ENCODE measurements around the gene RESP18. TPM values are rescaled to one million over a fixed set of nuclear protein-coding genes. Genes with fewer than 3 reads are reported as not detected.

The RESP18 gene
- total RNA-seq, 2 experiments from 2014 or later, result not detected

DNA sequence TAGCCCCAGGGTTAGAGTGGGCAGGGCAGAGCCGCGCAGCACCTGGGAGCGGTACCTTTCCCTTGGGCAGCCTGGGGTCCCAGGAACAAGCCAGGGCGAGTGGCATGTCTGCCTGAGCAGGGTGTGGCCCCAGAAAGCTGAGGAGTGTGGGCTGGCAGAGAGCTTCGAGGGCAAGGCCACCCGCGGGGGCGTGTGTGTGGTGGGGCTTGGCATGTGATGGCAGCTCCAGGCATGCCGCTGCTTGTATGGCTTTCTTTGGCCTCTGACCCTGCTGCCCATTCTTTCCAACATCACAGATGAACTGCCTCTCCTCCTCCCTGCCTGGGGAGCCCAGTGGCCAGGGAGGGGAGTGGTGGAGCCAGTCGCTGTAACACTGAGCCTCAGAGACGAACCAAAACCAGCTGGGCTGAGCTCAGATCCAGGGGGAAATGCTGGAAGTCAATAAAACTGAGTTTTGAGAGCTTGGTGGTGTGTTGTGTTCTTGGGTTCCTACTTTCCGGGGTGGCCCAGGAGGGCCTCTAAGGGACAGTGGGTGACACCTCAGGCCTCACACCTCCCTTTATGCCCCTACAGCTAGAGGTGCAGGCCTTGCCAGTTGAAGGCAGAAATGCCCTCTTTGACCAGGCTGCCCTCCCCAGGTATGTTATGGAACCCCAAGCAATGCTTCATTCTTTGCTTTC is 46.0 kb downstream of the RESP18 start:
- Mint-ChIP-seq H3K27ac (no peak overlapping the region), H3K36me3 (ENCODE audit: low read depth) (peaks cover 20% of the 10 kb centered on the region), H3K9me3 (no peaks in the 10 kb centered on the region), H3K4me1 (peaks cover 5% of the 10 kb centered on the region), H3K27me3 (no peaks in the 10 kb centered on the region), H3K4me3 (no peak overlapping the region)
- POLR2A ChIA-PET, result interaction anchor here (1.6 kb wide), 1 partner anchor 32 kb away, joined by 7 read pairs; the partner anchor contains the start of gene TUBA4A
- no peak for DNase-seq
- CTCF ChIA-PET, result interaction anchor here (1.2 to 2.2 kb wide), 4 partner anchors 9 to 12 kb away, joined by 3 to 13 read pairs (median 8); no protein-coding TSS in a partner anchor

DNA sequence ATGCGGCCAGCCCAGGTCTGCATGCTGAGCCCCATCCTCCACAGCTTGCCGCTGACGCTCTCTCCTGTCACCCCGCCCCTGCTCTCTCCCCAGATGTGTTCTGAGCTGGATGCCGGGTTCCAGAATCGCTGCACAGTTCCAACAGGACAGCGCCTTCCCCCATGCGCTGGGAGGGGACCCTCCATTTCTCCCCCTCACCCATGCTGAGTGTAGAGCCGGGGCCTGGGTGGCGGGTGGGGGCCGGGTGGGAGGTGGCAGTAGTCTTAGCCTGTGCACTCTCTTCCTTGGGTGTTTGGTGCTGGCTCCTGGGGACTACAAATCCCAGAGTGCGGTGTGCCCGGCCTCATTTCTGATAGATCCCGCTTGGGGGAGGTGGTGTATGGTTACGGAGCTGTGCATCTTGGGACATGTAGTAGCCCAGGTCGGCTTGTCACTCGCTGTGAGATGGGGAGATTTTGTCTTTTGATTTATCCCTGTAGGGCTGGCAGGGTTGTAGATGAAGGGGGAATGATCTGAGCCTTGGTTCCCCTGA is 46.6 kb downstream of the RESP18 start:
- no peak overlapping the region for H3K4me3 Mint-ChIP-seq
- H3K27ac Mint-ChIP-seq, result no peak overlapping the region
- CTCF ChIA-PET, result interaction anchor here (1.2 to 2.2 kb wide), 4 partner anchors 9 to 13 kb away, joined by 3 to 13 read pairs (median 8); no protein-coding TSS in a partner anchor
- POLR2A ChIA-PET, result interaction anchor here (1.6 kb wide), 1 partner anchor 32 kb away, joined by 7 read pairs; the partner anchor contains the start of gene TUBA4A
- DNase-seq, result no peak
- H3K9me3 Mint-ChIP-seq, result no peaks in the 10 kb centered on the region
- peaks cover 11% of the 10 kb centered on the region for H3K4me1 Mint-ChIP-seq
- peaks cover 26% of the 10 kb centered on the region for H3K36me3 Mint-ChIP-seq (ENCODE audit: low read depth)
- no peaks in the 10 kb centered on the region for H3K27me3 Mint-ChIP-seq

DNA sequence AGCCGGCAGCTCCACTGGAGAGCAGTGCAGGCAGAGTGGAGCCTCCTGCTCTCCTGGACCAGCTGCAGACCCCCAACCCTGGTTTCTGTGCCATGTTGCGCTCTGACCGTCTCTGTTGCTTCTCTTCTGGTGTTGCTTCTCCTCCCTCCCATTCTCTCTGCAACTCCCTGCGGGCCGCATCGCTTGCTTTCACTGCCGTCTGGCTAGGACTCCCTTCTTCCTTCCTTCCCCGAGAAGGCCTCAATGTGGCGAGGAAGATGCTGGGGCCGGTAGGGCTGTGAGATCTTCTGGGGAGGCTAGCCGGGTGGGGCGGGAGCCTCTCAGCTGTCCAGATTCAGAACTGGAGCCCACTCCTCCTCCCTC is 47.2 kb downstream of the RESP18 start:
- Mint-ChIP-seq H3K9me3 (no peaks in the 10 kb centered on the region), H3K4me3 (no peak overlapping the region), H3K27ac (no peak overlapping the region), H3K4me1 (peaks cover 15% of the 10 kb centered on the region), H3K27me3 (no peaks in the 10 kb centered on the region), H3K36me3 (ENCODE audit: low read depth) (peaks cover 27% of the 10 kb centered on the region)
- ChIA-PET CTCF (interaction anchor here (11.9 kb wide), 1 partner anchor 7 kb away, joined by 206 read pairs; no protein-coding TSS in a partner anchor), POLR2A (no interaction called here)
- DNase-seq, result no peak

DNA sequence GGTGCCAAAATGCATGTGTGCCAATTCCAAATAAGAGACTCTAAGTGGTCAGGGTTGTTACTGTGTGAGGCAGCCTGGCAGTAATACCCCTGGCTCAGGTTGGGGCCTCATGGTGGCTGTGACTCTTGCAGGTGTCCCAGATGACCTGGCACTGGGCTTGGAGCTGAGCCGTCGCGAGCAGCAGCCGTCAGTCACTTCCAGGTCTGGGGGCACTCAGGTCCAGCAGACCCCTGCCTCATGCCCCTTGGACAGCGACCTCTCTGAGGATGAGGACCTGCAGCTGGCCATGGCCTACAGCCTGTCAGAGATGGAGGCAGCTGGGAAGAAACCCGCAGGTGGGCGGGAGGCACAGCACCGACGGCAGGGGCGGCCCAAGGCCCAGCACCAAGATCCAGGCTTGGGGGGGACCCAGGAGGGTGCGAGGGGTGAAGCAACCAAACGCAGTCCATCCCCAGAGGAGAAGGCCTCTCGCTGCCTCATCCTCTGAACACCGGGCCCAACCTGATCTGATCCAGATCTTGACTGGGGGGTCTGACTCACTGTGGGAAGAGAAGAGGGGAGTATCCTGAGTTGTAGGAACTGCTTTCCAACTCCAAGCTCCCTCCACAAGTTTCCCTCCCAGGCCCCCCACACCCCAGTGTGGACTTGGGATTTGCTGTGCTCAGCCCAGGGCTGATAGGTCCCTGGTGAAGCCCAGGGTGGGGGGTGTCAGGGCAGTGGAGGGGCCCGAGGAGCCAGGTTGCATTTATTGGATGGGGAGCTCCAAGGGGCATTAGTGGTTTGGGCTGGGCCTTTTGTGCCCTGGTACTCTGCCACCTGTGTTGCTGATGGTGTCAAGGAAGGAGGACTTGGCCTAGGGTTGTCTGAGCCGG is 47.8 kb downstream of the RESP18 start:
- CTCF ChIA-PET, result interaction anchor here (11.9 kb wide), 1 partner anchor 8 kb away, joined by 206 read pairs; no protein-coding TSS in a partner anchor
- POLR2A ChIA-PET, result interaction anchor here (1.0 to 7.7 kb wide), 2 partner anchors 8 to 56 kb away, joined by 4 to 69 read pairs; partner anchors contain the start of genes ANKZF1 and ATG9A
- H3K4me3 Mint-ChIP-seq, result no peak overlapping the region
- DNase-seq, result no peak
- H3K36me3 Mint-ChIP-seq (ENCODE audit: low read depth), result peaks cover 33% of the 10 kb centered on the region
- H3K4me1 Mint-ChIP-seq, result peaks cover 21% of the 10 kb centered on the region
- no peak overlapping the region for H3K27ac Mint-ChIP-seq
- no peaks in the 10 kb centered on the region for H3K9me3 Mint-ChIP-seq
- H3K27me3 Mint-ChIP-seq, result no peaks in the 10 kb centered on the region

DNA sequence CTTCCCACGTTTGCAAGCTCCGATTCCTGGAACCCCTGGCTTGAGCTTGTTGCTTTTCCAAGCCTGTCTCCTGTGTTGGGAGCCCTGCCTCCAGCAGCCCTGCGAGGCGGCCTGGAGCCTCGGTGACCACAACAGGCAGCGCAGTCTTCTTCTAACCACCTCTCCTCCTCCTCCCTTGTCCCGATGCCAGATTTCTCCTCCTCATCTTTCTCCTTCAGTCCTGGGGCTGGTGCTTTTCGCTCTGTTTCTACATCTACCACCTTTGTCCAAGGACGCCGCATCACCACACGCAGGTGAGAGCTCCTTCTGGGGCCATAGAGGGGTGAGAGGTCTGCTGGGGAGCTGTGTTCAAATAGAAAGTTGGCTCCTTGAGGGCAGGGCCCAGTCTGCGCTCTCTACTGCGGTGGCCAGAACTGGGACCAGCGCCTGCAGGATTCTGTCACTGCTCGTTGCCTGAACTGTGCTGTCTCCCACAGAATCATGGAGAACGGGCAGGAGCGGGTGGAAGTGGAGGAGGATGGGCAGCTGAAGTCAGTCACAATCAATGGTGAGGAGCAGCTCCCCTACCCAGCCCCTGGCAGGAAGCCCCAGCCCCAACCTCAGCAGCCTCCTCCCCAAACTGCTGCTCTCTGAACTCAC is 49.5 kb downstream of the RESP18 start:
- POLR2A ChIA-PET, result interaction anchor here (1.4 to 8.1 kb wide), 3 partner anchors 10 to 54 kb away, joined by 3 to 131 read pairs (median 69); partner anchors contain the start of genes ATG9A, TUBA4A and TUBA4B
- no peak overlapping the region for H3K4me3 Mint-ChIP-seq
- DNase-seq, result no peak
- peaks cover 33% of the 10 kb centered on the region for H3K4me1 Mint-ChIP-seq
- CTCF ChIA-PET, result interaction anchor here (0.6 to 11.9 kb wide), 4 partner anchors 10 to 125 kb away, joined by 4 to 206 read pairs (median 18); partner anchors contain the start of gene NHEJ1
- no peaks in the 10 kb centered on the region for H3K27me3 Mint-ChIP-seq
- peak overlapping the region; percentile 16 for H3K27ac Mint-ChIP-seq
- H3K36me3 Mint-ChIP-seq (ENCODE audit: low read depth), result peaks cover 34% of the 10 kb centered on the region
- H3K9me3 Mint-ChIP-seq, result no peaks in the 10 kb centered on the region

DNA sequence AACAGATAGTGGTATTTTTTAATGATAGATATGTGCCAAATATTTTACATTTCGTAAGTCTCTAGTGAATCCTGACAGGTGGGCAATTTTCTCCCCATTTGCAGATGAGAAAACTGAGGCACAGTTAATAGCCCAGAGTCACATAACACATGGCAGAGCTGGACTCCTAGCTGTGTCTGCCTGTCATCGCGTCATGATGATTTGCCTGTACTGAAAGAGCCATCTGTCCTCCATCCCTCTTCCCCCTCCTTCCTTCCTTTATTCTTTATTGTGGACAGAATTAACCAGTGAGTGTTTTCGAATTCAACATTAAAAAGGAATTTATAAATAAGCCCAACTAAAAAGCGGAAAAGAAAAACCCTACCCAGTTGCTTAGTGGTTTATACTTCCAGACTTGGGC is 50.2 kb downstream of the RESP18 start:
- CTCF ChIA-PET, result interaction anchor here (1.0 to 11.9 kb wide), 3 partner anchors 10 to 124 kb away, joined by 4 to 206 read pairs (median 33); partner anchors contain the start of gene NHEJ1
- DNase-seq, result no peak
- Mint-ChIP-seq H3K4me3 (no peak overlapping the region), H3K9me3 (no peaks in the 10 kb centered on the region), H3K27ac (no peak overlapping the region), H3K27me3 (no peaks in the 10 kb centered on the region), H3K4me1 (peaks cover 40% of the 10 kb centered on the region), H3K36me3 (ENCODE audit: low read depth) (peaks cover 34% of the 10 kb centered on the region)
- POLR2A ChIA-PET, result interaction anchor here (1.1 to 8.1 kb wide), 4 partner anchors 11 to 76 kb away, joined by 3 to 131 read pairs (median 36); partner anchors contain the start of genes ATG9A, TUBA4A, TUBA4B and ZFAND2B

DNA sequence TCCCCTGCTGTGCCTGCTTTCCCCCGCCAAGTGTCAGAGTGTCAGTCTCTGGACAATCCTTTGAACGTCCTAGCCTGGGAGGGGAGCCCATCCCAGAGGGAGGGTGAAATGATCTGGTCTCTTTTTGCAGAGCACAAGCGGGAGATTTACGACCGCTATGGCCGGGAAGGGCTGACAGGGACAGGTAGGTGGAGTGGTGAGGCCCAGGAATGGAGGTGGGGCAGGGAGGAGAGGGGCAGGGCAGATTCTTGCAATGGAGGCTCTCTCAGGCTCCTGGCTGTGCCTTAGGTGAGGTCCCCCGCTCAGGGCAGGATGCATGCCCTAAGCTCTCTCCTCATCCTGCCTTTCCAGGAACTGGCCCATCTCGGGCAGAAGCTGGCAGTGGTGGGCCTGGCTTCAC is 51.0 kb downstream of the RESP18 start:
- Mint-ChIP-seq H3K27ac (no peak overlapping the region), H3K4me1 (peaks cover 42% of the 10 kb centered on the region), H3K36me3 (ENCODE audit: low read depth) (peaks cover 34% of the 10 kb centered on the region), H3K27me3 (no peaks in the 10 kb centered on the region), H3K4me3 (no peak overlapping the region), H3K9me3 (no peaks in the 10 kb centered on the region)
- ChIA-PET CTCF (interaction anchor here (3.7 to 11.9 kb wide), 3 partner anchors 11 to 123 kb away, joined by 30 to 206 read pairs (median 33); partner anchors contain the start of genes NHEJ1 and TUBA4A), POLR2A (interaction anchor here (0.8 to 8.1 kb wide), 5 partner anchors 12 to 75 kb away, joined by 3 to 131 read pairs (median 5); partner anchors contain the start of genes ANKZF1, ATG9A, GLB1L and STK16)
- DNase-seq, result no peak

DNA sequence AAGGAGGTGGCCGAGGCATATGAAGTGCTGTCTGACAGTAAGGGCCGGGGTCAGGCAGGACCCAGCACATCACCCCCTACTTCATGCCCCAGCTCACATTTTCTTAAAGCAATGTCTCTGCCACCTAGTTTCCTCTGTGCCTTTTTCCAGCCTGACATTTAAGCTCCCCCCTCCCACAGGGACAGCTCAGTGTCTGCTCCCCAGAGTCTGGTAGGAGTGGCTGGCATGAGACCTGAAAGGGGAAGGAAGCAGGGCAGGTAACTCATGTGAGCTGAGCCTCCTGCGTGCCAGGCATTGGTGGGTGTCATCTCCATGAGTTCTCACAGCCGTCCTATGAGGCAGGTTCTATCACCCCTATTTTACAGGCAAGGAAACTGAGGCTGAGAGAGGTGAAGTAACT is 51.9 kb downstream of the RESP18 start:
- Mint-ChIP-seq H3K4me3 (peak overlapping the region; percentile 87), H3K9me3 (no peaks in the 10 kb centered on the region), H3K36me3 (ENCODE audit: low read depth) (peaks cover 30% of the 10 kb centered on the region), H3K4me1 (peaks cover 42% of the 10 kb centered on the region), H3K27ac (peak overlapping the region; percentile 92), H3K27me3 (no peaks in the 10 kb centered on the region)
- POLR2A ChIA-PET, result interaction anchor here (1.5 to 8.1 kb wide), 3 partner anchors 12 to 51 kb away, joined by 5 to 131 read pairs (median 69); partner anchors contain the start of genes ANKZF1, ATG9A, TUBA4A and TUBA4B
- CTCF ChIA-PET, result interaction anchor here (0.7 to 11.9 kb wide), 6 partner anchors 12 to 122 kb away, joined by 3 to 206 read pairs (median 17); partner anchors contain the start of genes DNPEP, NHEJ1, TUBA4A and ZFAND2B
- no peak for DNase-seq

DNA sequence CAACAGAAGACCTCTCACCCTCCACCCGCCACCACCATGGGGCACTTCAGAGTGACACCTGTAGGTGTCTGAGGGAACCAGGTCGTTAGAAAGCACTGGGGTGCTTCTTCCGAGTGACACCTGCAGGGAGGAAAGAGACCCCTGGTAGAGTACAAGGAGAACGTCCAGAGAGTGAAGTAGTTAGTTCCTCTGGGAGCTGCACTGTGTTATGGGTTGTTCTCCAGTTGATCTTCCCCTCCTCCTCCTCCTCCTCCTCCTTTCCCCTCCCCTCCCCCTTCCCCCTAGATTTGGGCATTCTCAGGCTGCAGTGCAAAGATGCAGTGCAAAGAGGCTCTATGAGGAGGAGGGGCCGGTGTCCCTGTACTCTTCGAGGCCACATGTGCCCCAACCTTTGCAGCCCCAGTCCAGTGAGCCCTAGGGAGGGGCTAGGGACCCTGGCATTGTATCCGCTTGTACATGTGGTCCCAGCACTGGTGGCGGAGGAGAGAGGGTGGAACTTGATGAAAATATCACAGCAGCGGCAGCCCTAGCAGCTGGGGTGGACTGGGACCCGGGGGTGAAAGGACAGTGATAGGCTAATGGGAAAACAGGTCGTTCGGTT is 52.5 kb downstream of the RESP18 start:
- POLR2A ChIA-PET, result interaction anchor here (0.7 to 8.1 kb wide), 14 partner anchors 8 to 121 kb away, joined by 3 to 131 read pairs (median 14); partner anchors contain the start of genes ABCB6, ANKZF1, ATG9A and CNPPD1
- Mint-ChIP-seq H3K27ac (peak overlapping the region; percentile 92), H3K4me1 (peaks cover 42% of the 10 kb centered on the region), H3K27me3 (no peaks in the 10 kb centered on the region), H3K4me3 (peak overlapping the region; percentile 87), H3K36me3 (ENCODE audit: low read depth) (peaks cover 30% of the 10 kb centered on the region), H3K9me3 (no peaks in the 10 kb centered on the region)
- DNase-seq, result no peak
- CTCF ChIA-PET, result interaction anchor here (0.7 to 11.9 kb wide), 9 partner anchors 13 to 122 kb away, joined by 3 to 206 read pairs (median 4); partner anchors contain the start of genes ANKZF1, ATG9A, DNPEP and NHEJ1

DNA sequence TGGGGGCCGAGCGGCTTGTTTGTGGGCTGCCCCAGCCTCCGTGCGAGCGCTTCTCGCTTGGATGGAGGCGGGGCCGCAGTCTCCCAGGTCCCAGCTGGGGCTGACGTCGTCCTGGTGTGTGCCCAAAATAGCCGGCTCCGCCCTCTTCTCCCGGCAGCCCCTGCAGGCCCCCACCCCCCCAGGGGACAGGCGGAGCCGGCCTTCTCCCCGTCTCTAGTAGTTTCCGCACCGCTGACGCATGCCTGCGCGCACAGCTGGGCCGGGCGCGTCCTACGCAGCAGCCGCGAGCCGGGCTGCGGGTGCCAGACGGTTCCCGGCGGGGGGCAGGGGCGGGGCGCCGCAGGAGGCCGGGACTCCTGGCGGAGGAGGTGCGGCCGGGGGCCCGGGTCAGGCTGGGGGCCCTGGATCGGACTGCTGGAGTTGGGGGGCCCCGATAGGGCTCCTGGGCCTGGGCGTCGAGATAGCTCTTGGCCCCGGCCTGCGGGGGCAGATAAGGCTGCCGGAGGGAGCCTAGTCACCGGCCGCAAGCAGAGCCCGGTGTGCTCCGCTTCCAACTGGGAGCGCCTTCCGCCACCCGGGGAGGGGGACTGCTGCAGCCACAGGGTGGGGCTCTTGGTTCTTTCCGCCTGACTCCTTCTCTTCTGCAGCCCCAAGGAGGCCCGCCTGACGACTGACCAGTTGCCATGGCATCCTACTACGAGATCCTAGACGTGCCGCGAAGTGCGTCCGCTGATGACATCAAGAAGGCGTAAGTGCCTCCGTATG is 53.2 kb downstream of the RESP18 start, which contains the start of gene DNAJB2:
DNAJB2 (plus strand) TSS at position 216 of the 765 bp plus-strand sequence; CDS start at position 684, 468 bp downstream.
- Mint-ChIP-seq H3K27me3 (peaks cover 2% of the 10 kb centered on the region), H3K9me3 (no peaks in the 10 kb centered on the region), H3K4me1 (peaks cover 42% of the 10 kb centered on the region), H3K4me3 (peak within 1 kb of the TSS; percentile 87), H3K36me3 (ENCODE audit: low read depth) (peaks cover 30% of the 10 kb centered on the region), H3K27ac (peak within 1 kb of the TSS; percentile 93)
- peak; percentile 99 for DNase-seq
- ChIA-PET POLR2A (interaction anchor here (0.7 to 8.1 kb wide), 20 partner anchors 11 to 995 kb away, joined by 3 to 131 read pairs (median 8); partner anchors contain the start of genes ABCB6, ANKZF1, ATG9A and CNPPD1), CTCF (interaction anchor here (0.7 to 11.9 kb wide), 23 partner anchors 10 to 299 kb away, joined by 3 to 206 read pairs (median 4); partner anchors contain the start of genes ABCB6, ANKZF1, ATG9A and DNPEP)

Measured in activated CD4-positive, alpha-beta memory T cell treated with anti-CD3 and anti-CD28 coated beads, Interleukin-2, amount 10 ng/mL, durations not matched to agents 7 days and 5 days (primary cell).